ENCODE data around the gene LGALS3BP. TPM values are rescaled to one million over a fixed set of nuclear protein-coding genes. Genes with fewer than 3 reads are reported as not detected.

Gene LGALS3BP
- total and polyA plus RNA-seq, 4 donors: 183 to 479 (median 245) TPM

- 88 to 92% methylated on average over 19 of the region's 19 CpGs for WGBS, 2 donors
- DNase-seq (no peak), ATAC-seq (ENCODE audit: insufficient read depth, low FRiP score) (no peak)
- Histone ChIP-seq H3K4me1 (ENCODE audit: control insufficient read depth in 5 of 5, insufficient read depth in 5 of 5, low read length in 5 of 5) (peaks cover 0 to 29% (median 19%) of the 10 kb centered on the region in 5 donors), H3K4me3 (no peak overlapping the region), H3K9ac (ENCODE audit: insufficient read depth in 1 of 2, low read length in 2 of 2) (no peak overlapping the region), H3K9me3 (ENCODE audit: control insufficient read depth in 4 of 4, insufficient read depth in 3 of 4, low read length in 3 of 4) (no peaks in the 10 kb centered on the region), H3K27ac (ENCODE audit: low read depth in 1 of 2, low read length in 1 of 2) (no peak overlapping the region), H3K27me3 (ENCODE audit: control insufficient read depth in 3 of 3, insufficient read depth in 3 of 3, low read length in 2 of 3) (no peaks in the 10 kb centered on the region), H3K36me3 (ENCODE audit: control insufficient read depth in 4 of 4, insufficient read depth in 4 of 4, low read length in 4 of 4) (peaks cover 0 to 16% (median 4%) of the 10 kb centered on the region in 4 donors)
- TF ChIP-seq CTCF (IDR thresholded peaks at IDR 0.05; ENCODE audit: control extremely low read depth, extremely low read depth): no peak
Observed at GRCh38 chr17:79006794-79007503, 27.2 kb upstream of the LGALS3BP start.

GRCh38 chr17:79006046-79006445 is 26.3 kb upstream of the LGALS3BP start:
- DNase-seq (no peak), ATAC-seq (ENCODE audit: insufficient read depth, low FRiP score) (no peak)
- peak overlapping the region in 1 of 2 donors; percentile 83 for H3K27ac ChIP-seq (ENCODE audit: low read depth in 1 of 2, low read length in 1 of 2)
- peaks cover 0 to 29% (median 19%) of the 10 kb centered on the region in 5 donors for H3K4me1 ChIP-seq (ENCODE audit: control insufficient read depth in 5 of 5, insufficient read depth in 5 of 5, low read length in 5 of 5)
- H3K4me3 ChIP-seq: no peak overlapping the region
- H3K9ac ChIP-seq (ENCODE audit: insufficient read depth in 1 of 2, low read length in 2 of 2): no peak overlapping the region
- H3K9me3 ChIP-seq (ENCODE audit: control insufficient read depth in 4 of 4, insufficient read depth in 3 of 4, low read length in 3 of 4): no peaks in the 10 kb centered on the region
- peaks cover 0 to 16% (median 4%) of the 10 kb centered on the region in 4 donors for H3K36me3 ChIP-seq (ENCODE audit: control insufficient read depth in 4 of 4, insufficient read depth in 4 of 4, low read length in 4 of 4)
- no peaks in the 10 kb centered on the region for H3K27me3 ChIP-seq (ENCODE audit: control insufficient read depth in 3 of 3, insufficient read depth in 3 of 3, low read length in 2 of 3)
- 77 to 85% methylated on average over 8 of the region's 8 CpGs for WGBS, 2 donors
- TF ChIP-seq CTCF (IDR thresholded peaks at IDR 0.05; ENCODE audit: control extremely low read depth, extremely low read depth): no peak

GRCh38 chr17:79005063-79005861 is 25.5 kb upstream of the LGALS3BP start:
- H3K4me1 ChIP-seq (ENCODE audit: control insufficient read depth in 5 of 5, insufficient read depth in 5 of 5, low read length in 5 of 5): peaks cover 0 to 29% (median 17%) of the 10 kb centered on the region in 5 donors
- DNase-seq: no peak
- H3K9ac ChIP-seq (ENCODE audit: insufficient read depth in 1 of 2, low read length in 2 of 2): no peak overlapping the region
- no peak for TF ChIP-seq CTCF (IDR thresholded peaks at IDR 0.05; ENCODE audit: control extremely low read depth, extremely low read depth)
- H3K36me3 ChIP-seq (ENCODE audit: control insufficient read depth in 4 of 4, insufficient read depth in 4 of 4, low read length in 4 of 4): peaks cover 0 to 16% (median 4%) of the 10 kb centered on the region in 4 donors
- WGBS, 2 donors: 54 to 60% methylated on average over 12 of the region's 12 CpGs
- H3K9me3 ChIP-seq (ENCODE audit: control insufficient read depth in 4 of 4, insufficient read depth in 3 of 4, low read length in 3 of 4): no peaks in the 10 kb centered on the region
- peak overlapping the region in 1 of 2 donors; percentile 83 for H3K27ac ChIP-seq (ENCODE audit: low read depth in 1 of 2, low read length in 1 of 2)
- no peaks in the 10 kb centered on the region for H3K27me3 ChIP-seq (ENCODE audit: control insufficient read depth in 3 of 3, insufficient read depth in 3 of 3, low read length in 2 of 3)
- no peak for ATAC-seq (ENCODE audit: insufficient read depth, low FRiP score)
- H3K4me3 ChIP-seq: no peak overlapping the region
